Aorta (tissue), 5 donors: ENCODE measurements around the gene TCEANC2. TPM values are rescaled to one million over a fixed set of nuclear protein-coding genes. Genes with fewer than 3 reads are reported as not detected.
"Not testable (repeated sequence)": the region's sequence is repeated elsewhere in the genome, so short reads cannot be mapped to it uniquely, and the experiment has no call there.

ENCODE experiments used
- ATAC-seq: fragments of 200-7000 bp; cut with Tn5 transposase; one replicate; pipeline ENCODE4 v1.9.1; 2022; ENCODE audit warnings: moderate library complexity; ENCODE audit not compliant: low FRiP score
- DNase-seq, 2 donors: peaks; one replicate each; pipeline ENCODE4 v3.0.0-alpha.2; 2020
- H3K27ac ChIP-seq, 2 donors: one replicate each; pipeline ENCODE4 v1.5.1; 2013; ENCODE audit warnings: low read length in 2 of 2, mild to moderate bottlenecking in 2 of 2, moderate library complexity in 2 of 2, control low read depth in 1 of 2, inconsistent platforms in 1 of 2, low read depth in 1 of 2
- H3K27me3 ChIP-seq, 2 donors: one replicate each; pipeline ENCODE4 v1.6.1; 2013; ENCODE audit warnings: control low read depth in 1 of 2, low read length in 1 of 2, mild to moderate bottlenecking in 1 of 2, moderate library complexity in 1 of 2; ENCODE audit not compliant: insufficient read depth in 2 of 2, control insufficient read depth in 1 of 2
- H3K36me3 ChIP-seq, 2 donors: one replicate each; pipeline ENCODE4 v1.6.1; 2013; ENCODE audit warnings: control low read depth in 1 of 2, low read length in 1 of 2, mild to moderate bottlenecking in 1 of 2; ENCODE audit not compliant: insufficient read depth in 2 of 2, control insufficient read depth in 1 of 2
- H3K4me1 ChIP-seq, 2 donors: one replicate each; pipeline ENCODE4 v1.6.1; 2013; ENCODE audit warnings: low read length in 2 of 2, control low read depth in 1 of 2, mild to moderate bottlenecking in 1 of 2, moderate library complexity in 1 of 2; ENCODE audit not compliant: insufficient read depth in 2 of 2, control insufficient read depth in 1 of 2
- H3K4me3 ChIP-seq, 2 donors: one replicate each; pipeline ENCODE4 v1.5.1; 2013; ENCODE audit warnings: low read length in 2 of 2, control low read depth in 1 of 2, mild to moderate bottlenecking in 1 of 2
- H3K9me3 ChIP-seq: one replicate; pipeline ENCODE4 v1.6.1; 2013; ENCODE audit warnings: mild to moderate bottlenecking, low read length; ENCODE audit not compliant: control insufficient read depth
- WGBS, 2 donors: extraction: QIAGEN DNeasy Blood & Tissue Kit; methylation state at CpG; one replicate each; pipeline ENCODE4 v1.1.7; 2013; 5-methylcytosine and 5-hydroxymethylcytosine counted together
- intact Hi-C, 2 donors: fragments of 100-400 bp; cut with DNase I; formaldehyde crosslinking; loops; one replicate each; pipeline versions ENCODE4 v1.14.2 to v1.15.0; 2022
- polyA plus RNA-seq, 2 donors: library from polyadenylated mRNA; stranded (reverse); fragments of 200-250 nt; gene quantifications; one replicate each; pipeline ENCODE4 v1.2.3, GENCODE V29; 2013
- total RNA-seq, 2 donors: library from RNA; stranded (reverse); fragmentation: NEBNext Ultra II Directional; extraction: Animal tissue kit (Norgen Biotek cat#: 25700); gene quantifications; one replicate each; pipeline ENCODE4 v1.2.1, GENCODE V29; 2021
- donor health status: healthy with polysubstance abuse.
- donor health status: Bipolar disorder and iron deficiency.
- donor health status: DM: no; HTN: no; CAD: no.
- donor health status: DM: no; HTN: no; CAD: no.
- donor health status: DM: yes; HTN: yes; CAD: no.

Gene TCEANC2
- total and polyA plus RNA-seq, 4 donors: 2.6 to 7.0 (median 3.1) TPM

- ATAC-seq, H3K36me3 ChIP-seq, H3K27ac ChIP-seq, H3K9me3 ChIP-seq, H3K4me3 ChIP-seq, H3K27me3 ChIP-seq, intact Hi-C loops, H3K4me1 ChIP-seq: not testable (repeated sequence)
- DNase-seq: peak in 1 of 2 donors; percentile 14
- WGBS, 2 donors: 89 to 90% methylated on average over 10 of the region's 10 CpGs
Observed at GRCh38 chr1:54019562-54020176, 33.7 kb upstream of the TCEANC2 start.

DNA sequence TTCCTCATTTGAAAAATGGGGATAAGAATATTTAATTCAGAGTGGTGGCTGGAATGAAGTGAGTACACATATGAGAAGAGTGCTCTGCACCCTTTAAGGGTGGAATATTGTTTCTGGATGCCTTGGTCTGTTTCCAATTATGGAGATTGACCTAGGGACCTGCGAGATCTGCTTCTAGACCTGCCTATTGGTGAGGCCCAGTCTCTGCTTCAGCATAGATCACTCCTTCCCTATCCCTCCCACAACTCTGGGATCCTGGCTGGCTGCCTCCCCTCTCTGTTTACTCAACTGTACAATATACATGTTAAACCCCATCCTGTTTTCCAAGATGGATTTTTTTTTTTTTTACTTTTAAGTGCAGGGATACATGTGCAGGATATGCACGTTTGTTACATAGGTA, 29.1 kb upstream of the TCEANC2 start:
- DNase-seq (no peak), ATAC-seq (no peak)
- Histone ChIP-seq H3K4me1 (no peaks in the 10 kb centered on the region), H3K9me3 (no peaks in the 10 kb centered on the region), H3K27me3 (no peaks in the 10 kb centered on the region), H3K36me3 (no peaks in the 10 kb centered on the region), H3K4me3 (no peak overlapping the region), H3K27ac (no peak overlapping the region)
- WGBS, 2 donors: 72 to 74% methylated on average over 2 of the region's 2 CpGs
- intact Hi-C loops: no loop called here

DNA sequence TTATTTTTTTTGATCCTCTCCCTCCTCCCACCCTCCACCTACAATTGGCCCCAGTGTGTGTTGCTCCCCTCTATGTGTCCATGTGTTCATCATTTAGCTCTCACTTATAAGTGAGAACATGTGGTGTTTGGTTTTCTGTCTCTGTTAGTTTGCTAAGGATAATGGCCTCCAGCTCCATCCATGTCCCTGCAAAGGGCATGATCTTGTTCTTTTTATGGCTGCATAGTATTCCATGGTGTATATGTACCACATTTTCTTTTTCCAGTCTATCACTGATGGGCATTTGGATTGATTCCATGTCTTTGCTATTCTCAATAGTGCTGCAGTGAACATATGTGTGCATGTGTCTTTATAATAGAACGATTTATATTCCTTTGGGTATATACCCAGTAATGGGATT, 28.6 kb upstream of the TCEANC2 start:
- DNase-seq, ATAC-seq, intact Hi-C loops, H3K36me3 ChIP-seq, H3K27me3 ChIP-seq, H3K4me3 ChIP-seq, H3K27ac ChIP-seq, H3K9me3 ChIP-seq, H3K4me1 ChIP-seq: not testable (repeated sequence)
- WGBS, 2 donors: 89 to 91% methylated on average over 1 of the region's 1 CpG

GRCh38 chr1:54027848-54028247, 25.6 kb upstream of the TCEANC2 start:
- no peak for ATAC-seq

DNA sequence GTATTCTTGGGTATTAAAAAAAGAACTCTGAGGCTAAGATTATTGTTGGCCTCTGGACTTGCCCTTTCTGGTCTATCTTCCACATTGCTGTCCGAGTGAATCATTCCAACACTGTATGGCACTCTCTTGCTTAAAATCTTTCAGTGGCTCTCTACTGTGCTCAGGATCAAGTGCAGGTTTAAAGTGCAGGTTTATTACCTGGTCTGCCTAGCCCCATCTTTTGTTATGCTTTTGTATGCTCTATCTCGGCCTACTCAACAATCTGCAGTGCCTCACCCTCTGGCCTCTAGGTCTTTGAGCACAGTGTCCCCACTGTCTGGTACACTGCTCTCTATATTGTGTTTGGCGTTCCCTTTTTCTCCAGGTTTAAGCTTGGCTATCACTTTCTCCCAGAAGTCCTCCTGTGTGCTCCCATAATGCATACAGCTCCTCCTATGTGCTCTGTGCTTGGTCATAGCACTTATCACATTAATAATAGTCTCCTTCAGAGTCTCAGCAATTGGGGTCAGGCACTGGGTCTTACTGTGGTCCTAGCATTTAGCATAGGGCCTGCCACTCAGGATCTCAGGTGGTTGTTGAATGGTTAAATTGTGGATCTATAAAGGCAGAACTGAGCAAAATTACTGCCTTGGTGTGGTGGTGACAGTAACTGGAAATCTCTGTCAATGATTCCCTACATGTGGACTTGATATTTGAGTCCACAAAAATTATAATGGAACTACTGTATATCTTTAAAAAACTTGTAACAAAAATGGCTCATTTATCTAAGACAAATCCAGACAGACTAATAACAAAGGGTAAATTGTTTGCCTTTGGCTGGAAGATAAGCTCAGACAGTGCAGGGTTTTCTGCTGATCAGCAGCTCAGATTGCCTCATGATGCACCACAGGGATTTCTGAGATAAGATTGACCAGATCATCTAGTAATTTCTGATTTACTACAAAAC, 24.8 kb upstream of the TCEANC2 start:
- intact Hi-C loops: no loop called here
- H3K4me1 ChIP-seq: no peaks in the 10 kb centered on the region

More at GRCh38 chr1:54027848-54028247, 25.6 kb upstream of the TCEANC2 start:
- Histone ChIP-seq H3K4me1 (no peaks in the 10 kb centered on the region), H3K27ac (no peak overlapping the region), H3K36me3 (no peaks in the 10 kb centered on the region), H3K4me3 (no peak overlapping the region), H3K9me3 (no peaks in the 10 kb centered on the region), H3K27me3 (no peaks in the 10 kb centered on the region)
- no peak for DNase-seq
- intact Hi-C loops: no loop called here
- 56 to 60% methylated on average over 5 of the region's 5 CpGs for WGBS, 2 donors

GRCh38 chr1:54037476-54037875, 15.9 kb upstream of the TCEANC2 start:
- Histone ChIP-seq H3K27me3 (no peaks in the 10 kb centered on the region), H3K36me3 (peaks cover 0 to 11% of the 10 kb centered on the region in 2 donors), H3K9me3 (no peaks in the 10 kb centered on the region), H3K4me1 (no peaks in the 10 kb centered on the region), H3K27ac (no peak overlapping the region), H3K4me3 (no peak overlapping the region)
- ATAC-seq (no peak), DNase-seq (no peak)
- intact Hi-C loops: no loop called here

More for the DNA sequence above, 24.8 kb upstream of the TCEANC2 start:
- no peak overlapping the region for H3K4me3 ChIP-seq
- no peaks in the 10 kb centered on the region for H3K9me3 ChIP-seq
- no peak overlapping the region for H3K27ac ChIP-seq
- DNase-seq (no peak), ATAC-seq (no peak)
- H3K36me3 ChIP-seq: no peaks in the 10 kb centered on the region
- 64 to 65% methylated on average over 3 of the region's 3 CpGs for WGBS, 2 donors
- no peaks in the 10 kb centered on the region for H3K27me3 ChIP-seq

DNA sequence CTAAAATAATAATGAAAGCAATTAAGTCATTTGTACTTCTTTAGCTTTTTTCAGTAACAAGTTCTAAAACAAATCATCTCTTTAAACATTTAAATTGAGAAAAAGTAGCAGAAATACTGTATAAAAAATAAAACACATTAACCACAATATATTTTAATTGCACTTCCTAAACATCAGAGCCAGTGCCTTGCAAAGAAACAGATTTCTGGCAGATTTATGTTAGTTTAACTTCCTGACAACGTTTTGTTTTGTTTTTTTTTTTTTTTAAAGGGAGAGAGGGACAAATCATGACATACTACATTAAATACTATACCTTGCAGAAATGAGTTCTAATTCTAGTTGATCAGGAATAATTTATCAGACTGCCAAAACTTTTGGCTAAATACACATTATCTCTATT, 11.6 kb upstream of the TCEANC2 start:
- DNase-seq (no peak), ATAC-seq (no peak)
- 0 to 1% methylated on average over 1 of the region's 1 CpG for WGBS, 2 donors
- no peak overlapping the region for H3K4me3 ChIP-seq
- no peaks in the 10 kb centered on the region for H3K27me3 ChIP-seq
- H3K4me1 ChIP-seq: no peaks in the 10 kb centered on the region
- no peaks in the 10 kb centered on the region for H3K9me3 ChIP-seq
- H3K27ac ChIP-seq: no peak overlapping the region
- intact Hi-C loops: no loop called here
- H3K36me3 ChIP-seq: peaks cover 0 to 6% of the 10 kb centered on the region in 2 donors

GRCh38 chr1:54045496-54045895, 7.9 kb upstream of the TCEANC2 start:
- H3K27me3 ChIP-seq: no peaks in the 10 kb centered on the region
- intact Hi-C loops: no loop called here
- DNase-seq (no peak), ATAC-seq (no peak)
- WGBS, 2 donors: 79 to 84% methylated on average over 2 of the region's 2 CpGs
- H3K4me1 ChIP-seq: peaks cover 1 to 5% of the 10 kb centered on the region in 2 donors
- peaks cover 0 to 5% of the 10 kb centered on the region in 2 donors for H3K36me3 ChIP-seq
- no peak overlapping the region for H3K4me3 ChIP-seq
- no peaks in the 10 kb centered on the region for H3K9me3 ChIP-seq
- no peak overlapping the region for H3K27ac ChIP-seq
